GM06990 (cell line): Measurements from ENCODE around the gene PSMA8.

ENCODE experiments used
- DNase-seq: peaks from one replicate; pipeline ENCODE4 v3.0.0-alpha.2; 2011; ENCODE audit not compliant: insufficient read length; ENCODE audit errors: extremely low read depth
- H3K27me3 ChIP-seq: replicated peaks from 2 replicates; pipeline ENCODE4 v1.6.0; 2011; ENCODE audit warnings: low read length; ENCODE audit not compliant: control insufficient read depth, insufficient read depth
- H3K36me3 ChIP-seq: 2 replicates; pipeline ENCODE4 v1.5.1; 2011; ENCODE audit warnings: low read length; ENCODE audit not compliant: control insufficient read depth, insufficient read depth
- H3K4me3 ChIP-seq: replicated peaks from 2 replicates; pipeline ENCODE4 v1.5.1; 2011; ENCODE audit warnings: low read depth, mild to moderate bottlenecking, control low read depth, low read length
- CTCF ChIP-seq: IDR thresholded peaks from 2 replicates; pipeline ENCODE4 v1.5.1; 2011; ENCODE audit warnings: low read length, control low read depth, mild to moderate bottlenecking, inconsistent platforms; ENCODE audit not compliant: insufficient read depth, poor library complexity, severe bottlenecking

The PSMA8 gene

GRCh38 chr18:26090130-26091046 is 43.3 kb upstream of the PSMA8 start, which contains the start of gene SS18:
TSS of gene SS18 (minus strand) at chr18:26090613. CDS start at chr18:26090569, 44 bp downstream.
- peaks cover 1% of the 10 kb centered on the region for H3K36me3 ChIP-seq
- peak; percentile 96 for DNase-seq
- no peak for TF ChIP-seq CTCF

GRCh38 chr18:26091047-26091630 is 42.5 kb upstream of the PSMA8 start:
- no peaks in the 10 kb centered on the region for H3K36me3 ChIP-seq
- H3K27me3 ChIP-seq: no peaks in the 10 kb centered on the region
- DNase-seq: no peak
- TF ChIP-seq CTCF: no peak
- H3K4me3 ChIP-seq: peak overlapping the region; percentile 90

More at GRCh38 chr18:26090130-26091046, 43.3 kb upstream of the PSMA8 start, which contains the start of gene SS18:
- H3K4me3 ChIP-seq: peak within 1 kb of the TSS; percentile 90
- no peaks in the 10 kb centered on the region for H3K27me3 ChIP-seq

GRCh38 chr18:26096852-26097251 is 36.8 kb upstream of the PSMA8 start:
- TF ChIP-seq CTCF: no peak
- Histone ChIP-seq H3K4me3 (no peak overlapping the region), H3K36me3 (no peaks in the 10 kb centered on the region), H3K27me3 (no peaks in the 10 kb centered on the region)
- DNase-seq: no peak

- Histone ChIP-seq H3K4me3 (no peak overlapping the region), H3K27me3 (no peaks in the 10 kb centered on the region), H3K36me3 (no peaks in the 10 kb centered on the region)
- DNase-seq: no peak
- no peak for TF ChIP-seq CTCF
These were observed 36.1 kb upstream of the PSMA8 start for GRCh38 chr18:26097563-26097962.

GRCh38 chr18:26103579-26103978 is 30.1 kb upstream of the PSMA8 start:
- no peak overlapping the region for H3K4me3 ChIP-seq
- no peaks in the 10 kb centered on the region for H3K27me3 ChIP-seq
- no peak for DNase-seq
- no peaks in the 10 kb centered on the region for H3K36me3 ChIP-seq
- TF ChIP-seq CTCF: peak; percentile 44
